HepG2 (cell line): ENCODE measurements around the gene SSPN. TPM values are rescaled to one million over a fixed set of nuclear protein-coding genes. Genes with fewer than 3 reads are reported as not detected.

Source experiments
- DNMT3B ChIP-seq: conservative IDR thresholded peaks from 2 replicates; pipeline ENCODE4 v1.6.1; 2016; ENCODE audit warnings: missing biosample characterization, control low read depth
- GATAD2A ChIP-seq: IDR thresholded peaks from 2 replicates; pipeline ENCODE4 v1.6.1; 2016
- KDM2A ChIP-seq: sonication (generic); formaldehyde crosslinking; IDR thresholded peaks from 2 replicates; pipeline ENCODE4 v1.4.0; 2020; ENCODE audit warnings: low read depth, missing genetic modification reagents, borderline replicate concordance
- LCORL ChIP-seq, 2 experiments: fragments of 450-650 bp in 1 of 2; sonication (generic) in 1 of 2; formaldehyde crosslinking in 1 of 2; IDR thresholded peaks; 2 replicates each; pipeline versions ENCODE4 v1.5.0 to v1.6.1; 2017 to 2020; ENCODE audit warnings: antibody characterized with exemption in 1 of 2, missing genetic modification reagents in 1 of 2
- MBD4 ChIP-seq: IDR thresholded peaks from 2 replicates; pipeline ENCODE4 v1.6.1; 2012; ENCODE audit warnings: low read length, inconsistent platforms, borderline replicate concordance
- MED13 ChIP-seq: sonication (generic); formaldehyde crosslinking; IDR thresholded peaks from 2 replicates; pipeline ENCODE4 v1.5.0; 2020; ENCODE audit warnings: missing genetic modification reagents
- MIER3 ChIP-seq: IDR thresholded peaks from 2 replicates; pipeline ENCODE4 v1.6.1; 2016; ENCODE audit warnings: missing compliant biosample characterization, borderline replicate concordance
- NR2F1 ChIP-seq, 2 experiments: fragments of 450-650 bp in 1 of 2; formaldehyde crosslinking in 1 of 2; IDR thresholded peaks; 2 replicates each; pipeline versions ENCODE4 v1.5.0 to v1.6.1; 2016 to 2020; ENCODE audit warnings: mild to moderate bottlenecking in 1 of 2, missing compliant biosample characterization in 1 of 2, missing genetic modification reagents in 1 of 2, moderate library complexity in 1 of 2
- RXRB ChIP-seq: IDR thresholded peaks from 2 replicates; pipeline ENCODE4 v1.6.1; 2016; ENCODE audit warnings: borderline replicate concordance, missing genetic modification reagents, missing compliant biosample characterization
- SAP130 ChIP-seq: IDR thresholded peaks from 2 replicates; pipeline ENCODE4 v1.6.1; 2016; ENCODE audit warnings: low read depth
- SOX5 ChIP-seq: IDR thresholded peaks from 2 replicates; pipeline ENCODE4 v1.6.1; 2016; ENCODE audit warnings: borderline replicate concordance
- SP2 ChIP-seq: sonication (generic); formaldehyde crosslinking; IDR thresholded peaks from 2 replicates; pipeline ENCODE4 v1.5.1; 2020; ENCODE audit warnings: mild to moderate bottlenecking, missing genetic modification reagents
- SYNCRIP ChIP-seq: fragments of 200-400 bp; formaldehyde crosslinking; IDR thresholded peaks from 2 replicates; pipeline ENCODE4 v1.6.1; 2018; ENCODE audit warnings: mild to moderate bottlenecking, low read depth, low read length; ENCODE audit not compliant: insufficient read depth
- THRA ChIP-seq: sonication (generic); formaldehyde crosslinking; IDR thresholded peaks from 2 replicates; pipeline ENCODE4 v1.4.0; 2020; ENCODE audit warnings: missing genetic modification reagents, borderline replicate concordance
- TOPORS ChIP-seq: sonication (generic); formaldehyde crosslinking; IDR thresholded peaks from 2 replicates; pipeline ENCODE4 v1.8.0; 2023; ENCODE audit warnings: mild to moderate bottlenecking, missing genetic modification reagents
- ZBTB37 ChIP-seq: sonication (generic); formaldehyde crosslinking; IDR thresholded peaks from 2 replicates; pipeline ENCODE4 v1.4.0; 2020; ENCODE audit warnings: mild to moderate bottlenecking, missing genetic modification reagents
- ZFP36L1 ChIP-seq: sonication (generic); formaldehyde crosslinking; IDR thresholded peaks from 2 replicates; pipeline ENCODE4 v1.8.0; 2022; ENCODE audit warnings: mild to moderate bottlenecking, missing genetic modification reagents, moderate library complexity
- ZGPAT ChIP-seq: IDR thresholded peaks from 2 replicates; pipeline ENCODE4 v1.6.1; 2016; ENCODE audit warnings: mild to moderate bottlenecking
- ZKSCAN1 ChIP-seq: fragments of 150-350 bp; IDR thresholded peaks from 2 replicates; pipeline ENCODE4 v1.6.1; 2014; ENCODE audit warnings: low read length
- ZNF12 ChIP-seq: sonication (generic); formaldehyde crosslinking; IDR thresholded peaks from 2 replicates; pipeline ENCODE4 v1.5.0; 2020; ENCODE audit warnings: missing genetic modification reagents
- ZNF256 ChIP-seq: sonication (generic); formaldehyde crosslinking; conservative IDR thresholded peaks from 2 replicates; pipeline ENCODE4 v1.4.0; 2020; ENCODE audit warnings: missing genetic modification reagents
- ZNF513 ChIP-seq: sonication (generic); formaldehyde crosslinking; conservative IDR thresholded peaks from 2 replicates; pipeline ENCODE4 v1.5.0; 2020; ENCODE audit warnings: missing genetic modification reagents
- ZNF597 ChIP-seq: sonication (generic); formaldehyde crosslinking; IDR thresholded peaks from 2 replicates; pipeline ENCODE4 v1.5.0; 2020; ENCODE audit warnings: missing genetic modification reagents
- ZSCAN25 ChIP-seq: sonication (generic); formaldehyde crosslinking; IDR thresholded peaks from 2 replicates; pipeline ENCODE4 v1.8.0; 2022; ENCODE audit warnings: mild to moderate bottlenecking, missing genetic modification reagents
- polyA plus RNA-seq, 8 experiments: library from polyadenylated mRNA; depleted of rRNA in 3 of 8; stranded (reverse) in 7 of 8; unstranded in 1 of 8; fragments of >200 nt; fragmentation: Illumina TruSeq in 4 of 8; extraction: Trizol in 4 of 8; gene quantifications; 2 replicates each; pipeline versions ENCODE4 v1.2.1 to v1.2.3, GENCODE V29; 2011 to 2016; ENCODE audit warnings: low read depth in 4 of 8, missing spikeins in 1 of 8, mixed read lengths in 1 of 8; ENCODE audit not compliant: insufficient read depth in 1 of 8
- total RNA-seq, 5 experiments: library from RNA; depleted of rRNA; stranded (reverse); fragments of >200 nt; fragmentation: Illumina TruSeq; extraction: Trizol; gene quantifications; 2 replicates each; pipeline ENCODE4 v1.2.3, GENCODE V29; 2016; ENCODE audit warnings: low read depth in 1 of 5

The SSPN gene
- total and polyA plus RNA-seq, 2 of the 13 experiments (the other 11 are each of a cell fraction or from before 2014, with no cell fraction given): not detected

GRCh38 chr12:26153421-26154154, 41.8 kb upstream of the SSPN start (continued):
- TF ChIP-seq SP2 (no peak), ZBTB37 (CRISPR knock-in tag) (no peak), THRA (peak; percentile 44; the same call in 1 of the 2 replicates), KDM2A (no peak), ZGPAT (CRISPR knock-in tag) (peak; percentile 41; the same call in 1 of the 2 replicates), SOX5 (CRISPR knock-in tag) (no peak), ZNF256 (CRISPR knock-in tag) (no peak), GATAD2A (CRISPR knock-in tag) (peak; percentile 43; the same call in 1 of the 2 replicates), DNMT3B (CRISPR knock-in tag) (peak; percentile 66; the same call in 1 of the 2 replicates), ZNF597 (CRISPR knock-in tag) (no peak), MBD4 (no peak), TOPORS (no peak), ZNF12 (CRISPR knock-in tag) (no peak), NR2F1 (CRISPR knock-in tag; IDR thresholded peaks at IDR 0.05) (0 out of 4 replicates have a peak, but pooled peaks of 1 of the 2 experiments have one; percentile 40), ZNF513 (CRISPR knock-in tag) (no peak), ZSCAN25 (CRISPR knock-in tag) (no peak), ZKSCAN1 (no peak), MED13 (no peak), RXRB (CRISPR knock-in tag) (peak; percentile 57; the same call in 1 of the 2 replicates), LCORL (IDR thresholded peaks at IDR 0.05) (no peak), LCORL (CRISPR knock-in tag; IDR thresholded peaks at IDR 0.05) (no peak), ZFP36L1 (CRISPR knock-in tag) (no peak), MIER3 (CRISPR knock-in tag) (no peak), SYNCRIP (no peak), SAP130 (CRISPR knock-in tag) (0 out of 2 replicates have a peak, but pooled peaks have one; percentile 24)
